Coronary artery (tissue), 2 donors: ENCODE data around the gene CFLAR.

Source experiments
- DNase-seq: peaks from one replicate; pipeline ENCODE4 v3.0.0-alpha.2; 2017; ENCODE audit warnings: low spot score
- H3K27ac ChIP-seq, 2 donors: fragments of 200-600 bp; sonication (generic); one replicate each; pipeline ENCODE4 v1.5.1; 2016 to 2019
- H3K4me3 ChIP-seq: fragments of 200-600 bp; sonication (generic); 2 replicates; pipeline ENCODE4 v1.5.1; 2016; ENCODE audit warnings: mild to moderate bottlenecking, moderate library complexity
- TF ChIP-seq, protein P1 (sequence below): fragments of 200-600 bp; sonication (generic); IDR thresholded peaks from one replicate; pipeline ENCODE4 v1.5.1; 2019; ENCODE audit warnings: antibody characterized with exemption

CFLAR gene

DNA sequence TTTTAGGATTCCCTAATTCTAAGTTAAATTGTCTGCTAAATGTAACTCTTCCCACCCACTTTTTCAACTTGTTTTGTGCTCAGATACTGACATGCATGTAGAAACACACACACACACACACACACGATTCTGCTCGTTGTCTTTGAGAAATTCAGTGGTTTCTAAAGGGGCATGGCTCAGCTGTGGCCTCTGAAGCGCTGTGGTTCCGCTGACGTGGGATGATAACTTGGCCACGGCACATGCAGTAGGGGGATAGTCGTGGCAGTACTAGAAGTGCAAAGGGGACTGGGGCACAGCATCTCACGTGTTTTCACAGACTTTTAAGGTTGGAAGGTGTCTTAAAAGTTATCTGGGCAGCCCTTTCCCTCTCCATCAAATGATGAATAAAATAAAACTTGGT, 85.4 kb downstream of the CFLAR start:
- Histone ChIP-seq H3K27ac (no peak overlapping the region), H3K4me3 (no peak overlapping the region)
- DNase-seq = no peak
- TF ChIP-seq, protein P1, sequence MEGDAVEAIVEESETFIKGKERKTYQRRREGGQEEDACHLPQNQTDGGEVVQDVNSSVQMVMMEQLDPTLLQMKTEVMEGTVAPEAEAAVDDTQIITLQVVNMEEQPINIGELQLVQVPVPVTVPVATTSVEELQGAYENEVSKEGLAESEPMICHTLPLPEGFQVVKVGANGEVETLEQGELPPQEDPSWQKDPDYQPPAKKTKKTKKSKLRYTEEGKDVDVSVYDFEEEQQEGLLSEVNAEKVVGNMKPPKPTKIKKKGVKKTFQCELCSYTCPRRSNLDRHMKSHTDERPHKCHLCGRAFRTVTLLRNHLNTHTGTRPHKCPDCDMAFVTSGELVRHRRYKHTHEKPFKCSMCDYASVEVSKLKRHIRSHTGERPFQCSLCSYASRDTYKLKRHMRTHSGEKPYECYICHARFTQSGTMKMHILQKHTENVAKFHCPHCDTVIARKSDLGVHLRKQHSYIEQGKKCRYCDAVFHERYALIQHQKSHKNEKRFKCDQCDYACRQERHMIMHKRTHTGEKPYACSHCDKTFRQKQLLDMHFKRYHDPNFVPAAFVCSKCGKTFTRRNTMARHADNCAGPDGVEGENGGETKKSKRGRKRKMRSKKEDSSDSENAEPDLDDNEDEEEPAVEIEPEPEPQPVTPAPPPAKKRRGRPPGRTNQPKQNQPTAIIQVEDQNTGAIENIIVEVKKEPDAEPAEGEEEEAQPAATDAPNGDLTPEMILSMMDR = no peak

DNA sequence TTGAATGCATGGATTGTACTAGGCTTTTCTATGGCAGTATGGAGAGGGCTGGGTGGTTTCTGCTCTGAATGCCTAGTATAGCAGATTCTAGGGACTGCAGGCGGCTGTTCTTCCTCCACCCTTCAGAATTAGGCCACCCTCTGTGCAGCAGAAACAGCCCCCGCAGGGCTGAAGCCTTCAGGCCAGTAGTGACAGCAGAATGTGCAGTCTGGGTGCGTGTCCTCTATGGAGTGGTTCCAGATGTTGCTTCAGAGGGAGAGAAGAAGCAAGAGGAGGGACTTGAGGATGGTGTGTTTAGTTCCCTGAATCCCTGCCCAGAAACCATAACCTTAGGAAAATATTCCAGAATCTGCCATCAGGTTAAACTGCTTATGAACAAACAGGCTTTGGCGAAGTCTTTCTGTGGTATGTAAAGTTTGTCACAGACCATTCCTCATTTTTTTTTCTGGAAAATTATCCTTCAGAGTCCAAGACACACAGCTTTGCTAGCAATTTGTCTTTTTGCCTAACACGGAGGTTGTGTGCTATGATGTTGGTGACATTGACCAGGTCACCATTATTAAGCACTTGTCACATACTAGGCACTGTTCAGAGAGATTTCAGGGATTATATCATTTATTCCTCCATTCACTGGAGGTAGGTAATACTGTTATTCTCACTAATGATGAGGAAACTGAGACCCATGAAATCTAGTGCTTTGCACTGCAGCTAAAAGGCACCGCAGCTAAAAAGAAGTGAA, 88.1 kb downstream of the CFLAR start:
- TF ChIP-seq, protein P1 = no peak
- Histone ChIP-seq H3K27ac (no peak overlapping the region), H3K4me3 (no peak overlapping the region)
- DNase-seq = no peak

DNA sequence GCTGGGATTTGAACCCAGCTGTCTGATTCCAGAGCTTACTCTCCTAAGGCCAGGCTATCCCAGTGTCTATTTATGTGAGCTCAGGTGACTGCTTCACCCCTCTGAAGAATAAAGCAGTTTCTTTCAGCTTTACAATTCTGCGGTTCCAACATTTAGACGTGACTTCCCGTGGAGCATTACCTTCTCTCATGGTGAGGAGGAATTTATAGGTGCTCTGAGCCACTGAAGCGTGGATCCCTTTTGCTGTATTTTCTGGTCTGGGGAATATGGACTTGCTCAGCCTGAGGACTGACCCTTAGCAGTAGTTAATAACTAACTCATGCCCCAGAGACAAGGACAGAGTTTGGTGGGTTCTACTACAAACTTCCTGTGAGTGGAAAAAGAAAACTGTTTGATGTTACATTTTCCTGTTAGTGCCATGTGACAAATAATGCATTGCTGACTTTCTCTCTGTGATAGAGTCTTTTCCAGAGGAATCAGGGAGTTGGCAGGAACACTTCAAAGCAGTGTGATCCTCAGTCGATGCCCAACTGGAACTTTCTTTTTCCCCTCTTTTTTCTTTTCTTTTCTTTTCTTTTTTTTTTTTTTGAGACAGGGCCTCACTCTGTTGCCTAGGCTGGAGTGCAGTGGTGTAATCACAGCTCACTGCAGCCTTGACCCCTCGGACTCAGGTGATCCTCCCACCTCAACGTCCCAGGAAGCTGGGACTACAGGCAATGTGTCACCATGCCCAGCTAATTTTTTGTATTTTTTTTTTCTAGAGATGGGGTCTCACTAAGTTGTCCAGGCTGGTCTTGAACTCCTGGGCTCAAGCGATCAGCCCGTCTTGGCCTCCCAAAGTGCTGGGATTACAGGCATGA, 88.9 kb downstream of the CFLAR start:
- H3K27ac ChIP-seq = no peak overlapping the region

DNA sequence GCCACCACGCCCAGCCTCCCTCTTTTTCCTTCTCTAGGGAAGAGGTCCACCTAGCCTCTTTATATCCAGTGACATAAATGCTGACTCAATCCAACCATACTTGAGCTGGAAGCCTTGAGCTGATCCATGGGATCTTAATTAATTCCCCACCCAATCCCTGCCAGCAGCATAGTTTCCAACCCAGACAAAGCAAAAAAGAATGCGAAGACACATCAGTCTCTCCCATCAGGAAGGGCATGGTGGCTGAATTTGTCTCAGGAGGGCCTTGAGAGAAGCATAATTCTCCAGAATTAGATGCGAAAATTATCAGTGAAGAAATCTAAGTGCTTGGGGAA, 89.5 kb downstream of the CFLAR start:
- H3K27ac ChIP-seq = no peak overlapping the region
- H3K4me3 ChIP-seq = no peak overlapping the region
- TF ChIP-seq, protein P1 = no peak
- DNase-seq = no peak

More for the DNA sequence above, 88.9 kb downstream of the CFLAR start:
- H3K4me3 ChIP-seq = no peak overlapping the region
- DNase-seq = no peak
- TF ChIP-seq, protein P1 = no peak

DNA sequence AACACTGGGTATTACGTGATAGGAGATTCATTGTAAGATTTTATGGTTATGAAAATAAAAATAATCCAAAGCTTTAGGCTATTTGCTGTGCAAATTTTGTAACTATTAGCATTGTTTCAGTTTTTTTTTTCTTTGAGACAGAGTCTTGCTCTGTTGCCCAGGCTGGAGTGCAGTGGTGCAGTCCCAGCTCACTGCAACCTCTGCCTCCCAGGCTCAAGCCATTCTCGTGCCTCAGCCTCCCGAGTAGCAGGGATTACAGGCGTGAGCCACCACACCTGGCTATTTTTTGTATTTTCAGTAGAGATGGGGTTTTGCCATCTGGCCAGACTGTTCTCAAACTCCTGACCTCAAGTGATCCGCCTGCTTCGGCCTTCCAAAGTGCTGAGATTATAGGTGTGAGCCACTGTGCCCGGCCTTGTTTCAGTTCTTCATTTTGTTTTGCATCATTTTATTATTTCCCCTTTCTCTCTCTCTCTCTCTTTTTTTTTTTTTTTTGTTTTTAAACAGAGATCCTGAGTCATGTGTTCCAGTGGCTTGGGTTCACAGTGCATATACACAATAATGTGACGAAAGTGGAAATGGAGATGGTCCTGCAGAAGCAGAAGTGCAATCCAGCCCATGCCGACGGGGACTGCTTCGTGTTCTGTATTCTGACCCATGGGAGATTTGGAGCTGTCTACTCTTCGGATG, 92.7 kb downstream of the CFLAR start:
- peak overlapping the region in 1 of 2 donors; percentile 53 for H3K27ac ChIP-seq
- TF ChIP-seq, protein P1 = no peak
- no peak overlapping the region for H3K4me3 ChIP-seq
- DNase-seq = no peak

DNA sequence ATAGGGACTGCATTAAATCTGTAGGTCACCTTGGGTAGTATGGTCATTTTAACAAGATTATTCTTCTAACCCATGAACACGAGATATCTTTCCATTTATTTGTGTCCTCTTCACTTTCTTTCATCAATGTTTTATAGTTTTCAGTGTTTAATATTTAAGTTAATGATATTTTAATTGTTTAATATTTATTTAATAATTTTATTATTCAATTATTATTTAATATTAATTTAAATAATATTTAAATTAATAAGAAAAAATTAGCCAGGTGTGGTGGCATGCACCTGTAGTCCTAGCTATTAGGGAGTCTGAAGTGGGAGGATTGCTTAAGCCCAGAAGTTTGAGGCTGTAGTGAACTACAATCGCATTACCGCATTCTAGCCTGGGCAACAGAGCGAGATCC, 100.0 kb downstream of the CFLAR start:
- DNase-seq = no peak
- H3K4me3 ChIP-seq = no peak overlapping the region
- TF ChIP-seq, protein P1 = no peak
- H3K27ac ChIP-seq = no peak overlapping the region
